IPS-15b (cell line): ENCODE data around the gene DNAJC2.
A peak's percentile ranks its signal among the peaks of the same experiment; 100 is the strongest.

Experiments
- H3K27me3 ChIP-seq: one replicate; pipeline ENCODE4 v1.6.1; 2013; ENCODE audit warnings: low read length; ENCODE audit not compliant: control insufficient read depth, insufficient read depth
- H3K36me3 ChIP-seq: one replicate; pipeline ENCODE4 v1.6.1; 2013; ENCODE audit warnings: low read length; ENCODE audit not compliant: control insufficient read depth, insufficient read depth
- H3K4me1 ChIP-seq: one replicate; pipeline ENCODE4 v1.6.1; 2013; ENCODE audit warnings: mild to moderate bottlenecking, low read length; ENCODE audit not compliant: control insufficient read depth, insufficient read depth
- H3K4me3 ChIP-seq: one replicate; pipeline ENCODE4 v1.5.1; 2013; ENCODE audit warnings: low read depth, low read length
- H3K9ac ChIP-seq: one replicate; pipeline ENCODE4 v1.6.1; 2013; ENCODE audit warnings: low read depth, mild to moderate bottlenecking, low read length
- H3K9me3 ChIP-seq: one replicate; pipeline ENCODE4 v1.6.1; 2013; ENCODE audit warnings: mild to moderate bottlenecking, low read length; ENCODE audit not compliant: control insufficient read depth, insufficient read depth

DNAJC2 gene

DNA sequence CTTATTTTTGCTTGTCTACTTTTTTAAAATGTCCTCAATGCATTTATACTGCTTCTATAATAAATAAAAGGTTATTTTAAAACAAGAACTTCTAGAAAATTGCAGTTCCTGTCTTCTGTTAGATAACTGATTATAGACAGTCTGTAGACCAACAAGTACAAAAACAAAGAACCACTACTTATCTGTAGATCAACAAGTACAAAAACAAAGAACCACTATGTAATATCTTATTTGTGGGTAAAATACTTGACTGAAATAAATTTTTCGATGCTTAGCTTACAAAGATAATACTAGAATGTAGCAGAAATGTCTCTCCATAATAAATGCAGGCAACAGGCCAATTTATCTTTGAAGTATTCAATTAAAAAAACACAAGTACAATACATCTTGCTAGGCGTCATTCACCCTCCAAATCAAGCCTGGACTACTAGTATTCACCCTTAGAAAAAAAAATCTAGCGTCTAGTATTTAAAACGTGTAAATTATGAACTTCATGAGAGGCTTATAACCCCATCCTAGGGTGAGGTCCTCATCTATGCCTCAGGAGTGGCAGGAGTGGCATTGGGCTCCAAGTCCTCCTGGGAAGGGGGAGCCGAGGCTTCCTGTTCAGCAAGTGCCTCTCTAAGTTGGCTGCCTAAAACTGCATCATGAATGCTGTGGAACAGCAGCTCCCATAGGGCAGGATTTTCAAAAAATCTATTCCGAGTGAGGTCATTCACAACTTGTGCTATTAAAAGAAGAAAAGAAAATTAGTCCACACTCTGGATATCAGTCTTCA lies 29.5 kb upstream of the DNAJC2 start:
- no peaks in the 10 kb centered on the region for H3K9me3 ChIP-seq
- H3K36me3 ChIP-seq = no peaks in the 10 kb centered on the region
- H3K9ac ChIP-seq = no peak overlapping the region
- H3K4me3 ChIP-seq = no peak overlapping the region
- no peaks in the 10 kb centered on the region for H3K4me1 ChIP-seq
- H3K27me3 ChIP-seq = no peaks in the 10 kb centered on the region

DNA sequence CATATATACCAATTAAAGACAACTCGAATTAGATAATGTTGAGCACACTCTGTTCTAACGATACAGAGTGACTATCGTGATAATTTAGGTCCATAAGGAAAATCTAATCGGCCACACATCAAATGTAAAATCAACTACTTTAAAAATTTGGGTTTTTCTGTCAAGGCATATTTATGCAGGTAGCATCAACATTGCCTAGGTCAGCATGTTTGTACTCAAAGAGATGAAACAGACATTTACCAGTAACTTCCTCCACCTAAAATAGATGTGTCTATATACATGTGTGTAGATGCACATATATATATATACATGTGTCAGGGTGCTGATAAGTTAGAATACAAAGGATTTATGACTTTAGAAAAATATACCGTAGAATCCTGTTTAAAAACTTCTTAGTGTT lies 24.9 kb upstream of the DNAJC2 start:
- Histone ChIP-seq H3K4me3 (no peak overlapping the region), H3K4me1 (no peaks in the 10 kb centered on the region), H3K9me3 (no peaks in the 10 kb centered on the region), H3K36me3 (peaks cover 12% of the 10 kb centered on the region), H3K9ac (no peak overlapping the region), H3K27me3 (no peaks in the 10 kb centered on the region)

DNA sequence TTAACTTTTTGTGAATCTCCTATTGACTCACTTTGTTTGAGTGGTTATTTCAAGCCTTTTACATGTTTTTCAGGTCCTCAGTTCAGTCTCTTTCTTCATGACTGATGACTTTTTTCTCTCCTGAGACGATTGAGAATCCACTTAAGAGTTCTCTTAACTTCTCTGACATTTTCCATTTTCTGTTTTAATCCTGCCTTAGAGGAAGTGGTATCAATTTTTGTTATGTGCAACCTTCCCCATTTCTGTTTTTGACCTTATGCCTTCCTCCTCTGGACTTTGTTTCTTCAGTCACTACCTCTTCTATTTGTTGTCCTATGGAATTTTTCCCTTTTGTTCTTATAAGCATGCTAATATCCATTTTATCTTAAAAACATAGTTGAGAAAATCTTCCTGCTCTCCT lies 5.2 kb upstream of the DNAJC2 start:
- no peak overlapping the region for H3K4me3 ChIP-seq

DNA sequence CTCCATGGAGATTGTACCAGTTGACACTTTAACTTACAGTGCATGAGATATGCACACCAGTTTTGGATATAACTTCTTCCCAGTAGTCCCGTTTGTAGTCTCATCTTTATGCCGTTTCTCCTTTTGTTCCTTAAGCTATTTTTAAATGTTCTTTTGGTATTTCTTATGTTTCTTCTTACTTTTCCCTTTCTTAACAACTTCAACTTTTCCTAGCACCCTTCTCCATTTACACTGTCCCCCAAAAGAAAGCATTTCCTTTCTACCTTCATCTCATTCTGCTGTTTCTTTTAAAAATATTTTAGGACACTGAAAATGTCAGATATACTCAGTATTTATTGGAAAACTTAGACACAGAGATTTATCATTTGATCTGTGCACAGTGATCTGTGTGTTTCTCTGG lies 4.4 kb upstream of the DNAJC2 start:
- Histone ChIP-seq H3K9me3 (no peaks in the 10 kb centered on the region), H3K36me3 (peaks cover 3% of the 10 kb centered on the region), H3K9ac (no peak overlapping the region), H3K27me3 (no peaks in the 10 kb centered on the region), H3K4me3 (no peak overlapping the region), H3K4me1 (no peaks in the 10 kb centered on the region)

More for the DNA sequence above, 5.2 kb upstream of the DNAJC2 start:
- peaks cover 6% of the 10 kb centered on the region for H3K36me3 ChIP-seq
- H3K9me3 ChIP-seq = no peaks in the 10 kb centered on the region
- no peaks in the 10 kb centered on the region for H3K4me1 ChIP-seq
- no peaks in the 10 kb centered on the region for H3K27me3 ChIP-seq
- no peak overlapping the region for H3K9ac ChIP-seq

DNA sequence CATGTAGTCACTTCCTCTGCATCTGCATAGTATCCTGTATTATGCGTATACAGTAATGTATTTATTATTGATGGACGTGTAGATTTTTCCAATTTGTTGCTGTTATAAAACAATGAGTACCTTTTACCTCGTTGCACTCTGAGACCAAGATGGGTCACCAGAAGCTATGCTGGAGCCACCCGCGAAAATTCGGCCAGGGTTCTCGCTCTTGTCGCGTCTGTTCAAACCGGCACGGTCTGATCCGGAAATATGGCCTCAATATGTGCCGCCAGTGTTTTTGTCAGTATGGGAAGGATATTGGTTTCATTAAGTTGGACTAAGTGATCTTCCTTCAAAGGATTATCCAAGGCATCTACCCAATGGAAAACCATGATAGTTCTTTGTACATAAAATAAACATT lies 3.9 kb upstream of the DNAJC2 start:
- Histone ChIP-seq H3K36me3 (peaks cover 3% of the 10 kb centered on the region), H3K27me3 (no peaks in the 10 kb centered on the region), H3K4me1 (peaks cover under 1% of the 10 kb centered on the region), H3K9ac (no peak overlapping the region), H3K9me3 (no peaks in the 10 kb centered on the region), H3K4me3 (peak overlapping the region; percentile 92)

DNA sequence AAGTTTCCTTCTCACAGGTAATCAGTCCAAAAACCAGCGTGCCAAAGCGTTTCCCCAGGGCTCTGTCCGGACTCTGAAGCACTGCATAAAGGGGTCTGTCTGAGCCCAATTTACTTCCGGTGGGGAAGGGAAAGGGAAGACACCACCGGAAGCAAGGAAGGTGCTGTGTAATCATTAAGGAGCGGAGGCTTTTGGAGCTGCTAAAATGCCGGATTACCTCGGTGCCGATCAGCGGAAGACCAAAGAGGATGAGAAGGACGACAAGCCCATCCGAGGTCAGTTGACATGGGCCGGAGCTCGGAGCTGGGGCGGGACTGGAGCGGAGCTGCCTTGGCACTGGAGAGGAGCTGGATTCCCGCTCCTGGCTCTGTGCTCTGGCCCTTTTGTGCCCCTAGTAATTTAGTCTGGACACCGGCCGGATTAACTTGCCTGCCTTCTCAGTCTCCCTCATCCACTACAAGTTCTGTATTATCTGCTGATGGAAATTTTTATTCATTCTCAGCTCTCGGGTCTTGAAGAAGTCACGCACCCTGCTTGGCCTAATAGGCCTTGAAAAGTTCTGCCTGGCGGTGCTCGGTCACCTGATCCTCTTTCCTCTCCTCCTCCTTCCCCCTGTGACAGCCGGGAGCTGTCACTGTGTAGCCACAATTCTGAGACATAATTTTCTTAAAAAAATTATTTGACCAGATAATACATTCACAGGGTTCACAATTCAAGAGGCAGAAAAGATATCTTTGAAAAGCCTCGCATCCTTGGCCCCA lies 3.1 kb upstream of the DNAJC2 start, which contains the start of gene PSMC2:
PSMC2 (plus strand) TSS at position 137 of the 761 bp plus-strand sequence; CDS start at position 206, 69 bp downstream.
- Histone ChIP-seq H3K27me3 (no peaks in the 10 kb centered on the region), H3K9me3 (no peaks in the 10 kb centered on the region)

DNA sequence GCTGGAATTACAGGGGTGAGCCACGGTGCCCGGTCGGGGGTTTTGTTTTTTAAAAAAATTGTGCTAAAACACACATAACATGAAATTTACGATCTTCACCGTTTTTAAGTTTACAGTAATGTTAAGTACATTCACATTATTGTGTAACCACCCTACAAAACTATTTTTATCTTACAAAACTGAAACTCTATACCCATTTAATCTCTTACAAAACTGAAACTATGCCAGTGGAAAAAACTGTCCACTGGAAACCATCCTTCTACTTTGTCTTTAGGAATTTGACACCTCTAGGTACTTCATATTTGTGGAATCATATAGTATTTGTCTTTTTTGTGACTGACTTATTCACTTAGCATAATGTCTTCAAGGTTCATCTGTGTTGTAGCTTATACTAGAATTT lies 1.8 kb upstream of the DNAJC2 start:
- Histone ChIP-seq H3K9me3 (no peaks in the 10 kb centered on the region), H3K9ac (no peak overlapping the region), H3K4me3 (no peak overlapping the region), H3K4me1 (peaks cover 2% of the 10 kb centered on the region), H3K36me3 (peaks cover 4% of the 10 kb centered on the region), H3K27me3 (no peaks in the 10 kb centered on the region)

More for the DNA sequence above, 3.1 kb upstream of the DNAJC2 start, which contains the start of gene PSMC2:
- H3K4me1 ChIP-seq = peaks cover 2% of the 10 kb centered on the region
- H3K36me3 ChIP-seq = peaks cover 3% of the 10 kb centered on the region
- peak within 1 kb of the TSS; percentile 91 for H3K9ac ChIP-seq
- peak within 1 kb of the TSS; percentile 92 for H3K4me3 ChIP-seq

DNA sequence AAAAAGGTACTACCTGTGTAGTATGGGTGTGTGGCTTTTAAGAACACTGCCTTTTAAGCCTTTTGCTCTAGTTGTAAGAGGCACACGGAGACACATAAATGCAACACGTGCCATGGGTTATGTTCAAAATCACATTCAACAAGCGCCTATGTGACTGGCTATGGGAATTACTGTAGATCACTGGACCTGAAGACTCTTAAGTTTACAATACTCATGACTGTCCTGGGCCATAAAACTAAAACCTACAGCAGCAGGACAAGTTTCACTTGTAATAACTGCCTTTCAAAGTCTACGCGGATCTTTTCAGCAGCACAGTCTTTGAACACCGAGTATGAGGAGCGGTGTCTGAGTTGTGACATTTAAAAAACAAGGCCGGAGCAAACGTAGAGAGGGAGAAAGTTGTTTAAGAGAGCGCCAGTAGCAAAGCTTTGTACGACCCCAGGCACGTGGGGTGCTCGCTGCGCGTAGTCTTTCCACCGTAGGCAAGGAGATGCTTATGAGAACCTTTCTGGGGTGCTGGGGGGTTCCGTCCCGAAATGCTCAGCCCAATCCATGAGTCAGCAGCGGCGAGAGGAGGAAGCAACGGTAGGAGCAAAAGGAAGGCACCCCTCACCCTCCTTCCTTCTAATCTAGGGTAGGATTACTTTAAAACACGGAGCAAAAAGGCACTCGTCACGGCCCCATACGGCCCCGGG lies 662 bp downstream of the DNAJC2 start:
- Histone ChIP-seq H3K9ac (peak overlapping the region; percentile 98), H3K4me3 (peak overlapping the region; percentile 91), H3K9me3 (no peaks in the 10 kb centered on the region), H3K36me3 (peaks cover 15% of the 10 kb centered on the region), H3K4me1 (peaks cover 2% of the 10 kb centered on the region), H3K27me3 (no peaks in the 10 kb centered on the region)

DNA sequence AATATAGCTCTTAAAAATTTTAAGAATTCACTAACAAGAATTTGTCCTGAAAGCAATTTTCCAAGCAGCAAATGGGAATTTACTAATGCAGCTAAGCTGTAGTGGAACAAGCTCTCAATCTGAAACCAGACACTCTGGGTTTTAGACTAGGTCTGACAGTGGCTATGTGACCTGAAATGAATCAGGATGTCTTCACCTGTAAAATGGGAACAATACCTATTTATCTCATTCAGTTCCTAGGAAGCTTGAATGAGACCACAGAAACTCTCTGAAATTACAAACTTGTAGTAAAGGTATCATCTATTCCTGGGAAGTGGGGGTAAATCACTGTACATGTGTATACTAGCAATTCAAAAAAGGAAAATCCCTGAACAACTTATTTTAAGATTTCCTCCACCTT lies 1.2 kb downstream of the DNAJC2 start:
- Histone ChIP-seq H3K4me3 (peak overlapping the region; percentile 91), H3K9ac (peak overlapping the region; percentile 98), H3K36me3 (peaks cover 15% of the 10 kb centered on the region), H3K9me3 (no peaks in the 10 kb centered on the region), H3K4me1 (peaks cover 2% of the 10 kb centered on the region), H3K27me3 (no peaks in the 10 kb centered on the region)

DNA sequence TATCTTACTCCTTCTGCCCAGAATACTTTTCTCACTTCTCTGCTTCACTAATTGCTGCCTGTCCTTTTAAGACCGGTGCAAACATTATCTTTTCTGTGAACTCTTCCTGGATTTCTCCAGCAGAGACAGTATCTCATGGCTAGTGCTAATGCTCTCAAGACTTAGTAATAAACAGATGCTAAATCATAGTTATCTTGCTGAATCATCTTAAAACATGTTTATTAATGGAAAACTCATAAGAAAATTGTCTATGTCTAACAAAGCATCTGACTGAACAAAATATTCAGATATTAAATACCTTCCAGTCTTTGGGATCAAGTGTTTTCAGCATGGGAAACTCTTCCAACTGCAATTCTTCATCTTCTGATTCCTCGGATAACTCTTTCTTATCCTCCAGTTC lies 3.1 kb downstream of the DNAJC2 start:
- Histone ChIP-seq H3K36me3 (peaks cover 16% of the 10 kb centered on the region), H3K9ac (no peak overlapping the region), H3K4me3 (no peak overlapping the region), H3K4me1 (peaks cover 2% of the 10 kb centered on the region), H3K27me3 (no peaks in the 10 kb centered on the region), H3K9me3 (no peaks in the 10 kb centered on the region)

DNA sequence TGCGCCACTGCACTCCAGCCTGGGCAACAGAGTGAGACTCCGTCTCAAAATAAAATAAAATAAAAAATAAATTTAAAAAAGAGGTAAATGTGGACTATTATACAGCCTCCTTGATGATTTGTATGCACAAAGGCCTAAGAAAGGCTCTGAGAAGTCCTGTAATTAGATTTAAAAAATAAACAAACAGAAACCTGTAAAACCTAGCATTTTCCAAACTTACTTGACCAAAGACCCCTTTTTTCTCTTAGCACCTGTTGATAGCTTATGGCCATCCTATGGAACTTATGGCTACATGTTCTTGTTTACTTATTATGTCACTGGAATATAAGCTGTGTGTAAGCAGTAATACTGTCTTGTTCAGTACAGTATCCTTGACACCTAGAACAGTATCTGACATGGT lies 5.7 kb downstream of the DNAJC2 start:
- Histone ChIP-seq H3K9me3 (no peaks in the 10 kb centered on the region), H3K36me3 (peaks cover 16% of the 10 kb centered on the region), H3K27me3 (no peaks in the 10 kb centered on the region), H3K9ac (no peak overlapping the region), H3K4me3 (no peak overlapping the region), H3K4me1 (peaks cover 2% of the 10 kb centered on the region)
